Left hindlimb (tissue), 1 donor: ENCODE measurements around the gene MBD5.
A peak's percentile ranks its signal among the peaks of the same experiment; 100 is the strongest.

ENCODE experiments used
- DNase-seq: peaks from one replicate; pipeline ENCODE4 v3.0.0-alpha.2; 2018

The MBD5 gene

DNA sequence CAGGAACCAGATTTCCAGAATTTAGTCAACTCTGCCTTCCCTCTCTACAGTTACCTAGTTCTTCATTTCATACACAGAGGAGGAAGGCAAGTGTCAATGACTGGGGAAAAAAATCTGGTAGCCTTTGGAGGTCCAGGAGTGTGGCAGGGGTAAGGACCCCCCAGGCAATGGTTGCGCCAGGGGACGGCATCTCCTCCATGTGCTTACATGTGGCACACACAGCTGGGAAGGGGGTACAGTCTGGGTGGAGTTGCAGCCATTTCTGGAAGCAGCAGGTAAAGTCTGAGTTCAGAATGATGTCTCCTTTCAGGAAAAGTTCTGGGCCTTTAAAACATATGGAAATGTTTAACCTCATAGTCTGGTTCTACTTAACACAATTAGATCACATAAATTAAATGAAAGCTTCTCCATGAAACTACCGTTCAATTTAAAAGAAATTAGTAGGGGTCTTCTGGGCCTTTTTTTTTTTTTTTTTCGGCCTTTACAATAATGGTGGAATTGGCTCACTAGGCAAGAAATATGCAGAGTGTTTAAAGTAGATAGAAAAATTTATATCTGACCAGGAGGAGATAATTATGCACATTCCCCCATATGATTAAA, 470.0 kb downstream of the MBD5 start:
- DNase-seq, result no peak

DNA sequence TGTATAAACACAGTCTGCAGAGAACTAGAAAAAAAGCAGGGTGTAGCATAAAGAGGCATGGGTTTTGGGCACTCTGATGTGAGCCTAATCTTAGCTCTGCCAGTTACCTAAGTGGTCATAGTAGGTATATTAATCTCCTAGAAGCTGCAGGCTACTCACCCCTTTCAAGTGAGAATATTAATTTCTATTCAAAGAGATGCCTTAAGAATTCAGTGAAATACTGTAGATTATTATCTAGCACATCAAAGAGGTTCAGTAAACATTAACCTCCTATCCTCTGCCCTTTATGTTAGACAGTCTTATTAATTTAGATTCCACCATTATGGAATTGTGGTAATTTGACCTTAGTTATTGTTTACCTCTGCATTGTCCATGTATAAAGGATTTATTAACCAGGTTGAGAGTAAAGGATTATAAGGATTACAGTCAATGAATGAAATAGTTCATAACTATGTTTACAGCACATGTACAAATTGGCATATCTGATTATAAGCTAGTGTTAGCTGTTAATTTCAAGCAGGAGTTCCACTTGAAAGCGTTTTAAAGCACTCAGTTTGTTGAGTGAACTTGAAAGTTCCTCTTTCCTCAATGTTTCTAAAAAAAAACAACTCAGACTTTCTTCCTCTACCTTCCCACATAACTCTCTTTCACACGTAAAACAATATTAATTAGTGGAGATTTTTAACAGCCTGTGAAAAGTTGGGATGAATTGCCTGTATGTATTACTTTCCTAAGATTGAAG, 473.1 kb downstream of the MBD5 start:
- no peak for DNase-seq

DNA sequence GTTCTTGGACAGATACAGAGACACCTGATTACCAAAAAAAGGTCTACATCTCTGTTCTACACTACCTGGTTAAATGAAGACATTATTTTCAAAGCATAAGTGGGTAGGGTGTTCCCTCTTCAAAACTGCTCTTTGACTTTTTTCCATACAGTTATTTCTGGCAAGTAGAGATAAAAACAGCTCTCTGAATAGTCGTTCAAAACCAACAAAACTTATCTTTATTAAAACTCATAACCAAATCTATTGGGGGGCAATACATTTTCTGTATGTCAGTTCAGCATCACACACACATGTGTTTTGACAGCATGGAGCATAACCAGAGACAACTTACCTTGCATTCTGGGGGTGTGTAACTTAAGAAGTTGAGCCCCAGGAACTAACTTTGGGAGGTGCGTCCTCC, 474.7 kb downstream of the MBD5 start:
- DNase-seq, result no peak

DNA sequence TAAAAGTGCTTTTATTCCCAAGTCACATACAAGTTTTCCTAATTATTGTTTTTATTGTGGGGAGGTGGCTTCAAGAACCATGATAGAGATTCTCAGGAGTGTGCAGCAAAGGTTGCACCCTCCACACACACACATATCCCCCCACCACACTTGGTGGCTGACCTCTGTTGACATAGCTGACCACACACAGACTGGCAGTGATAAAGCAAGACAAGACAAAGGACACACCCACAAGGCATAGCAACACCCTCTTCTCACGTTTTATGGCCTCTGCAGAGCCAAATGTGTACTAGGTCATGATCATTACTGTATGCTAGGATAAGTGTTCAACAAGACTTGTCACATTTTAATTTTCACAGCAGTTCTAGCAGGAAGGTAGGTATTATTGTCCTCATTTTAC, 480.7 kb downstream of the MBD5 start:
- DNase-seq, result peak; percentile 32

DNA sequence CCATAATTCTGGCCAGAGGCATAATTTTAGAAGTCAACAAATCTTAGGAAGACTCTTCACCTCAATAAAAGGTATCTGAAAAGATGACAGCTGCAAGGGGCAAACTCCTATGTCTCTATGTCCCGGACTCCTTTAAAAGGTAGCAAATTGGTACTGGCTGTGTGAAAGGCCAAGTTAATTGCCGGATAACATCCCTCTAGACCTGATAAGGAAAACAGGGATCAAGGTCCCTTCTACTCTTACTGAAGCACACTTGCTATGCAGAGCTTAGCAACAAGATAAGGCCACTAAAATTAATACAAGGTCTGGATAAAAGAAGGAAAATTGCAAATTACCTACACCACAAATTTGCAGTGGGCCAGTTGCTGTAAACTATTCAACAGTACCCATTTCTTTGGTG, 482.6 kb downstream of the MBD5 start:
- DNase-seq, result no peak

DNA sequence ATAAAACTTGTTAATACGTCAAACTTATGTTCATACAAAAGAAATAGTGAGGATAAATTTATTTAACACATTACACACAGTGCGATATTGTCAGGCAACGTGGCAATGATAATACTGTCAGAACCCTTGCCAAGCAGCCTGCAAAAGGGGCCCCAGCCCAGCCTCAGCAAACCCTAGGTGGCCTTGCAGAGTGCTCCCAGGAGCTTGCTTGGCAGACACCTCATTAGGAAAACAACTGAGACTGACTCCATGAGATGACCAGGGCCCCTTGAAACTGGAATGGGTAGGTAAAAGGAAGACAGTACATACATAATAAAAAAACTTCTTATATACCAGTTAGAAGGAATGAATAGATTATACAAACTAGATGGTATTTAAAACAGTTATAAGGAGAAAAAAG, 487.1 kb downstream of the MBD5 start:
- no peak for DNase-seq

DNA sequence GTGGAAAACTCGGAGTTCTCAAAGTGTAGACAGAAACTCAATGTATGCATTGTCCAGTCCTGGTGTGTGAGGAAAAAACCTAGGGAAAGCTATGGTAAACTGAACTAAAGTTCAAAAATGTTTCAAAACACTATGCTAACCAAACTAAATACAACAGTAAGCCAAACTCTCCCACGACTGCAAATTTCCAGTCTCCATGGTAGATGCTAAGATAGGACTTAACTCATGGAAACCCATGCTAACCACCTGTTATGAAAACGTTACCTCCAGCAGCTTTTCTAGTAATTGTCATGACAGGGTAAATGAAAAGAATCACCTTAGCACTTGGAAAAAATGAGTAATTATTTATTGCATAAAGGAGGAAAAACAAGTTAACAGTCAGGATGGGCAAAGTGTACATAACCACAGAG, 488.0 kb downstream of the MBD5 start:
- no peak for DNase-seq

DNA sequence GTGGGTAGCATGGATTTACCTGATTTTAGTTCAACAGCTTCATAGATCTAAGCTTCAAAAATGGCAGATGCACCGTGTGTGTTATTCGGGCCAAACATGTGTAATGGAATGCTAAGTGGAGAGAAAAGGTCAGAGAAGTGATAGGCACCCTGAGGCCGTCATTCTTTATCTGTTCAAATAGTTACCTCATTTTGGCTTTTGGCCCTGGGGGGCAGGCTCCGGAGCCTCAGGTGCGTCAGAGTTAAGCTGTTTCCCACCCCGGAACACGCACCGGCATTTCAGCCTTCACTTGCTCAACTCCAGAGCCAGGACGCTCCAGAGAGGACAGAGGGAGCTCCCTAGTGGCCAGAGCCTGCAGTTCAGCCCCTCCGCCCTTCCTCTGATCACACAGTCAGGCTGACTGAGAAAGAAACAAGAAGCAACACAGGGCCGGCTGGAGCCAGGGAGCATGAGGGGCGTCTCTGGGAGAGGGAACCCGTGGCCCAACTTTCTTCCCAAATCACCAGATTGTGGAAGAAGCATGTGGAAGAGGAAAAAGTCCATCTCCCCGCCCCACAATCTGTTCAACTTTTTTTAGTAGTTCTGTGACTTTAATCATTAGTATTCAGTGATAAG, 488.5 kb downstream of the MBD5 start:
- DNase-seq, result peak; percentile 75

DNA sequence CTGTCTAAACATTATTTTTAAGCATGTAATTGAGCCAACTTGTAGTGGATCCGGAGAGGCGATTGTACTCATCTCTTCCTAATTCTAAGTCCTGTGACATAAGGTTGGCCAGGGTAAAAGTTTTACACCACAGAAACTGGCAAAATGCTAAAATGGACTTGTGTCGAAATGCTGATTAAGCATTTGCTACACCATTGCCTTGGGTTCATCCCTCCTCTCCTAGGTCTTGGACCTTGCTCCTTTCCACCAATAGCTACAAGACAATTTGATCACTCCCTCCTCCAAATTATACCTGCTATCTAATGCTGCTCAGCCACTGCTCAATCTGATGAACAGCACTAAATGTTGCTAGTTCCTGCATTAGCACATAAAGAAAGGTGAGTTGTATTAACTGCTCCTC, 491.0 kb downstream of the MBD5 start:
- no peak for DNase-seq

DNA sequence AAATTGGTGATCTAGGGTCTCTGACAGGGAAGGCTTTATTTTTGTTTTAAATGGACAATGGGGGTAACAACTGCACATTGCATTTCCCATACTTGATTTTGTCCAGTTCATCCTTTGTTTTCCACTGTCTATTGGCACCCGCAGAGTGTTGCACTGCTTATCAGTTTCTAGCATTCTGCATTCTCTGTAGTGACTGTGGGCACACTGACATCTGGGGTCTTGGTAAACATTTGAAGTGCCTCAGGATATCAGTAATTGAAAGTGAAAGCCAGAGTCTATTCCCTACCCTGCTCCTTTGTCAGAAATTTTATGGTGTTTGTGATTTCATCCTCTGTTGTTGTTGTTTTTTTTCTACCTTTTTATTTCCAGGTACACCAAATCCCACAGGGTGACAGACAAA, 491.6 kb downstream of the MBD5 start:
- no peak for DNase-seq

DNA sequence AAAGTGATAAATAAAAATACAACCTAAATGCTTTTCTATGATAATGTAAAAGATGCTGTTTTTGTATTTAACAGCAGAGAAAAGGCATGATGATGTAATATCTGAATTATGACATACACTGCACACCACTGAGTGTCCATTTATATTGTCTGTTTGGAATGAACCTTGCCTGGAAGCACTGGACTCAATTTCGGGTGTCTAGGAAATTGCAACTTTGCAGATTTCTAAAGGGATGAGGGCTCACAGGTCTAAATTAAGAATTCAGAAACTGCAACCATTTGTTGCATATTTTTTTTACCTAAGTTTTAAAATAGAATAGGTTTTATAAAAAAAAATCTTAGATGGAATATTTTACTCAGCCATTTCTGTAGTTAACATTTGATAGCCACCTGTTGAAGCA, 492.5 kb downstream of the MBD5 start:
- no peak for DNase-seq

DNA sequence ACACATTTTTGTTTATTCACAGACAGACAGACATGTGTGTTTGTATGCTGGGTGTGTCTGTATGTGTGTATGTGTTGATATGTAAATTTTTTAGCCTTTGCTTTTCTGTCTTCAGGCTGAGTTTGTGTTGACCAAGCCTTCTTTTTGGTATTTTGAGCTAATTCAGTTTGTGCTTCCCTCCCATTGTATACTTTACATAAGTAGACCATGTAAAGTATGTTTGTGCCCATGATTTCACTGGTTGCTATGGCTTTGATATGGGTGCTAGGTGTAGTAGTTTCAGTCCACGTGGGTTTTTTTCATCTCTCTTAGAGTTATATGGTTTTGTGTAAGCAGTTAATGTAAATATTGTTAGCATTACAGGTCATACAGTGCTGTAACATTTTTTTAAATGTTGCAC, 494.2 kb downstream of the MBD5 start:
- no peak for DNase-seq

DNA sequence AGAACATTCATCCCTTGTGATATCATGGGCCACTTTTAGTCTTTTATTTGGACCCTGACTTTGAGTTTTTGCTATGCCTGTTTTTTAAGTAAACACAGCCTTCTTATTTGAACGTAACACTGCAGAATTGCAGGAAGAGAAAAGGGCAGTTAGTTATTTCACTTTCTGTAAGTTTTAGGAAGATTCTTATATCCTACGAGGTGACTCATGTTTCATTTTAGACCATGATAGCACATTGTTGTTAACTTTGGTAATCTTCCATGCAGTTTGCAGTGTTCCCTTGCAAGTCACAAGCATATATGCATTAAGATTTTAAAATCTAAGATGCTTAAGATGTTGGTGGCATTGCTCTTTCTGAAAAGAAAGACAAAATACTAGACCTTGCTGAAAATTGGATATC, 495.1 kb downstream of the MBD5 start:
- no peak for DNase-seq

DNA sequence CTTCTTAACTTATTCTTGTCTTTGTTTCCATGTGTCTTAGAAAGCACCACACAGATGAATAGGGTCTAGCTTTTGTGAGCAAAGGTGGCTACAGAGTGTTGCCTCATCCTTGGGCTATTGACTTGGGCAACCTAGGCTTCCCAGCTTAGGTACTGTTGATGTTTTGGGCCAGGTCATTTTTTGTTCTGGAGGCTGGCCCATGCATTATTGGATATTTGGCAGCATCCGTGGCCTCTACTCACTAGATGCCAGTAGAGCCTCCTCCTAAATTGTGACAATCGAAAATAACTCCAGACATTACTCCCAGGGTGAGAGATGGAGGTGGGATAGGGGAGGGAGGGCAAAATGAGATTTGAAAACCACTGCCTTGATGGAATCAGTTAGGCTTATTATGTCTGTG, 496.4 kb downstream of the MBD5 start:
- no peak for DNase-seq

DNA sequence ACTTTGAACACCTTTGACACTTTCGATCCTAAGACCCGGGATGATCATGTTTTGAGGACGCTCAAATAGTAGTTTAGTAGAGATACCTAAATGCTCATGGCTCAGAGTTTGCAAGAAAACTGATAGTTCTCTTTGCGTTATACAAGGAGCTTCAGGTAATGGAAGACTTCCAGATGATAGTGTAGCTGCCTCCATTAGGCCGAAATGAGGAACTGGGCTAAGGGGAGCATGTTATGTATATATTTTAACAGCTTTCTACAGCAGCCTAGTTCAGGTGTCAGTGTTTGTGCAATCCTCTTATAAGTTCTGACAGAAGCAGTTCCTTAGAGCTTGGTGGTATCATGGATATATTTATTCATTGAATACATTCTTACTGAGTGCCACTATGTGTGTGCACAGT, 496.9 kb downstream of the MBD5 start:
- DNase-seq, result no peak

DNA sequence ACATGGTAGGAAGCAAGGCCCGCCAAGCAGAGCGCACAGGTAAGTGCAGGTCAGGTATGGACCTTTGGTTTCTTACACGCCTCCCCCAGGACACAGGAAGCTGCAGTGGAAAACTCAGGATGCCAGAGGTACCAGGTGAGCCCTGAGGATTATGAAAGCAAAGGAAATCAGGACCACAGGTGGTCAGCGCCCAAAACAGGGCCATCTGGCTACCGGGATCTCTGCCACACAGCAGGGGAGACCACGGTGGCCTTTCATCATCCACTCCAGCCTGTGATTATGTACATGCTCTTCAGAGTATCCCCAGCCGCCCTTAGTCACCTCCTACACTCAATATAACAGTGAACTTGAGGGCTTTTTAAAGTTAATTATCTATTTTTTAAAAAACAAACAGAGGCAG, 498.1 kb downstream of the MBD5 start:
- DNase-seq, result no peak

DNA sequence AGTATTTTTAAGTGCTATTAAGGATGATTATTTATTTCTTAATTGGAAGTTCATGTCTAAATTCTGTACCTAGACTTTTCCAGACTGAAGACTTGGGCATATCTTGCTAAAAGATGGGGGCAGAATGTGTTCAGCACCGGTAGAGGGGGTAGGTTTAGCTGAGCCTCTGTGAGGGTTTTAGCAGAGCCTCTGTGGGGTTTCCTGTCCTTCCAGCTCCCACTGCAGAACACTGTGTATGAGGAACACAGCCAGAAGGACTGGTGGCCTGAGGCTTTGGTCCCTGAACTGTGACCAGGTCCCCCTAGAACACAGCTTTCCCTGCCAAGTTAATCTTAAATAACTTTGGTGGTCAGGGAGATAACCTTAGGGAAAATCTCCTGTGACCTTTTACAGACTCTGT, 500.3 kb downstream of the MBD5 start:
- no peak for DNase-seq

DNA sequence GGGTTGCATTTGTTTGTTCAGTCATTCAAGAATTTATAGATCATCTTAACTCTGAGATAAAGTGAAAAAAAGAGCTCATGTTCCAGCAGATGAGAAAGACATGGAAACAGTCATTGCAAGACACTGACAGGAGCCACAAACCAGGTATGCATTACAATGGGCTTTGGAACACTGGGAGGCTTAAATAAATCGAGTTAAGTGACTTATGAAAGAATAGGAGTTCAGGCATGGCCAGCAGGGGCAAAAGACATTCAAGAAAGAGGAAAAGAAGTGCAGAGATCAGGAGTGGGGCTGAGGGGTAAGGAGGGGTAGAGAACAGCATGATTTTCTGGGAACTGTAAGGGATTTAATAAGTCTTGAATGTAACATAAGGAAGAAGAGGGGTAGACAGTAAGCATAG, 502.4 kb downstream of the MBD5 start:
- DNase-seq, result no peak

DNA sequence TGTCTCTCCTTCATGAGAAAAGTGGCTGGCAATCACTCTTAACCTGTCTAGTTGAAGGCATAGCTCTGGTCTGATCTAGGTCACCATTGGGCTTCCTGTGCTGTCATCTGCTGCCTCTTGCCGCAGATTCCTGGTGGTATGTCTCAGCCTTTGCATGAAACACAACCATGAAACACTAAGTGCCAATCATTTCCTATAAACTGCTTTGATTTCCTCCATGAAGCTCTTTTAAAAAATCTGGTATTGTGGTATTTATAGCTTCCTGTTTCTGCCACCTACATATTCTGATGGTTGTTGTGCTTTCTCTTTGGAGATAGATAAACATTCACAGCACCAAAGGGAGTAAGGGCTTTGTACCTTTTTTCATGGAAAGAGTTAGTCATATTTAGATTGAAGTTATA, 503.6 kb downstream of the MBD5 start:
- DNase-seq, result no peak

DNA sequence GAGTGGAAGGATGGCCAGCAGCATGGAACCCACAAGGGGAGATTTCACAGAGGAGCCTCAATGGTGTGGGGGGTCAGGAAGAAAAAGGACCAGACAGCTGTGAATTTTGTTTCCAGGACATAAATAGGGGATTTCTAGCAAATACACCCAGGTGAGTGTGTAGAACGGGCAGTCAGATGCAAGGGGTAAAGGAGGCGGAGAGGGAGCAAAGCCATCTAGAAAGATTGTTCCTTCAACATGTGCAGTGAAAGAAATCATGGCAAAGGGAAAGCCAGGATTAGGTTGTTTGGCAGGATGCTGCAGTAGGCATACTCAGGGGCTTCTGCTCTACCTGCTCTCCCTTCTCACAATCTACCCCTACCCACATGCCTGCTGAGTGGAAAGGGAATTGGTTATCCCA, 504.2 kb downstream of the MBD5 start:
- DNase-seq, result no peak

DNA sequence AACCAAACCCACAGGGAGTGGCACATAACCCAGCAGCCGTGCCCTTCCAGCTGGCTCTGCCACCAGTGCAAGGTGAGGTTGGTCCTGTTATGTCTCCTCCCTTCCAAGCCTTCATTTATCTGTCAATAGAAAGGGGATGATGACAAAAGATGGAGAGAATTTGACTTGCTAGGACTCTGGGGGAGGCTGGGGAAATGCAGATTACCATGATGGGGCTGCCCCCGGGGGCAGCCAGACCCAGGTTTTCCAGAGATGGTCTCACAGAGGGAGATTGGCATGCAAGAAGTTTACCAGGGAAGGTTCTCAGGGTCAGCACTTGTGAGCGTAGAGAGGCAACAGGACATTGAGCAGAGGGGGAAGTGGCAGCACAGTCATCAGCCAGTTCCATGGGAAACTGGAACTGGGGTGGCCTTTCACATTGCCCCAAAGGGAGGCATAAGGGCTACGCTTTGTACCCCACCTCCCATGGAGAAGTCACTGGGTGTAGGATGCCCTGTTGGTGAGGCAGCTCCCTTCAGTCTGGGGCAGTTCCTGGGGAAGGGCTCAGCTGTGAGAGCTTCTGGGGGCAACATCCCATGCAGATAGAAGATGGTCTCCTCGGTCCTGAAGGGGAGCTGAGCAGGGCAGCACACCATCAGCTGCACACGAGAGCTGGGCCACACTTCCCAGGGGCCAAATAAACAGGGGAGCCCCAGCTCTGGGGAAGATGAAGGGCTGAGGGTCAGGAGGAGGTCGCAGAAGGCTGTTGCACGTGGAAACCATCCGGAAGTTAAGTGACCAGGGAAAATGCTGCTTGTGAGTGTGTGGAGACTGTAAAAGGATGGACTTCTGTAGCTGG, 505.8 kb downstream of the MBD5 start:
- no peak for DNase-seq

DNA sequence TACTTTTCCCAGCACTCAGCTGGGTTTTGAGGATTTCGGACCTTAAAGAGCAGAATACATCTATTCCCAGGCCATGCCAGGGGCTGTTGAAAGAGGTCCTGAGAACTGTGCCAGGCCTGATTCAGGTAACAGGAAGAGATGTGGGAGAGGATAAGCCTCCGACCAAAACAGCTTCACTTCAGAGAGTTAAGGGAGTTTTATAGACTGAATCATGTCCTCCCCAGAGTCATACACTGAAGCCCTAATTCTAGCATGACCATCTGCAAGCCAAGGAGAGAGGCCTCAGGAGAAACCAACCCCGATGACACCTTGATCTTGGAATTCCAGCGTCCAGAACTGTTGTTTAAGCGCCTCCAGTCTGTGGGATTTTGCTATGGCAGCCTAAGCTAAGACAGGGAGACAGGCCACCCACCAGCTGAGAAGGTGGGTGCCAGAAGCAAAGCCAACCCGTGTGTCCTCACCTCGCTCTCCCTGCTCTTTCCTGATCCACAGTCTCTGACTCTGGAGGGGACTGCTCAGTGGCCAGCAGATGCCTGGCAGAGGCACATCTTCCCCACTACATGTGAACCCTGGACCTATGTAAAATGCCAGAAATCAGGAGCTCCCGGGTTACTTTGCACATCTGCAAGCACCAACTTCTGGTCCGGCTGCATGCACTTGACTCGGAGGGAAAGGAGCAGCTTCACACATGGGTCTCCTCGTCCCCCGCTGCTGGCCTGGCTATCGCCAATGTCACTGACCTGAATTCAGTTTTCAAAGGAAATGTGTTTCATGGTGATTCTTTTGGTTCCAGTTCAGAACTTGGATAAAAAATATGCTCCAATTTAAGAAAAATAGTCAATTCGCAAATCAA, 506.8 kb downstream of the MBD5 start:
- DNase-seq, result no peak
